ENCODE data around the gene PNMA1. TPM values are rescaled to one million over a fixed set of nuclear protein-coding genes. Genes with fewer than 3 reads are reported as not detected.

The PNMA1 gene
- total and polyA plus RNA-seq, 2 of the 13 experiments (the other 11 are each of a cell fraction or from before 2014, with no cell fraction given), result 7.0 to 8.3 TPM

GRCh38 chr14:73763396-73763795 lies 49.2 kb upstream of the PNMA1 start (continued):
- no peak for TF ChIP-seq BCL3 (CRISPR knock-in tag; IDR thresholded peaks at IDR 0.05)
- TF ChIP-seq XBP1 (CRISPR knock-in tag; IDR thresholded peaks at IDR 0.05), result no peak
- no peak for TF ChIP-seq CCDC6 (CRISPR knock-in tag; IDR thresholded peaks at IDR 0.05)
- TF ChIP-seq ISL2 (CRISPR knock-in tag; IDR thresholded peaks at IDR 0.05), result no peak
- TF ChIP-seq KLF9 (CRISPR knock-in tag; IDR thresholded peaks at IDR 0.05; ENCODE audit: low read depth), result no peak
- 0 out of 2 replicates have a peak, but pooled peaks have one; percentile 35 for TF ChIP-seq ZNF503 (CRISPR knock-in tag; IDR thresholded peaks at IDR 0.05)
- TF ChIP-seq ZNF33A (CRISPR knock-in tag; IDR thresholded peaks at IDR 0.05; ENCODE audit: borderline replicate concordance), result no peak
- TF ChIP-seq ARNT2 (CRISPR knock-in tag; IDR thresholded peaks at IDR 0.05; ENCODE audit: low read depth), result no peak
- TF ChIP-seq SMAD3 (CRISPR knock-in tag; IDR thresholded peaks at IDR 0.05), result no peak
- no peak for TF ChIP-seq ZNF777 (CRISPR knock-in tag; IDR thresholded peaks at IDR 0.05)
- TF ChIP-seq CSRNP2 (CRISPR knock-in tag; conservative IDR thresholded peaks at IDR 0.05; ENCODE audit: low read depth), result no peak
- TF ChIP-seq AHDC1 (CRISPR knock-in tag; IDR thresholded peaks at IDR 0.05; ENCODE audit: borderline replicate concordance), result peak; percentile 42; the same call in 1 of the 2 replicates
- no peak for TF ChIP-seq ZBTB49 (CRISPR knock-in tag; IDR thresholded peaks at IDR 0.05; ENCODE audit: borderline replicate concordance)
- TF ChIP-seq ZFP1 (CRISPR knock-in tag; IDR thresholded peaks at IDR 0.05), result no peak
- no peak for TF ChIP-seq ATAD3A (CRISPR knock-in tag; IDR thresholded peaks at IDR 0.05)
- no peak; the same call in 1 of the 2 replicates for TF ChIP-seq SALL1 (CRISPR knock-in tag; IDR thresholded peaks at IDR 0.05)
- no peak for TF ChIP-seq DPF2 (CRISPR knock-in tag; IDR thresholded peaks at IDR 0.05; ENCODE audit: borderline replicate concordance, low read depth)
- TF ChIP-seq DNMT3B (CRISPR knock-in tag; conservative IDR thresholded peaks at IDR 0.05), result no peak
- TF ChIP-seq ZMYM3 (CRISPR knock-in tag; IDR thresholded peaks at IDR 0.05), result no peak; the same call in 1 of the 2 replicates

Data from HepG2 (cell line).